ENCODE results near the gene FANCD2OS. TPM values are rescaled to one million over a fixed set of nuclear protein-coding genes. Genes with fewer than 3 reads are reported as not detected.

Gene FANCD2OS
- total and polyA plus RNA-seq, 7 donors = not detected

DNA sequence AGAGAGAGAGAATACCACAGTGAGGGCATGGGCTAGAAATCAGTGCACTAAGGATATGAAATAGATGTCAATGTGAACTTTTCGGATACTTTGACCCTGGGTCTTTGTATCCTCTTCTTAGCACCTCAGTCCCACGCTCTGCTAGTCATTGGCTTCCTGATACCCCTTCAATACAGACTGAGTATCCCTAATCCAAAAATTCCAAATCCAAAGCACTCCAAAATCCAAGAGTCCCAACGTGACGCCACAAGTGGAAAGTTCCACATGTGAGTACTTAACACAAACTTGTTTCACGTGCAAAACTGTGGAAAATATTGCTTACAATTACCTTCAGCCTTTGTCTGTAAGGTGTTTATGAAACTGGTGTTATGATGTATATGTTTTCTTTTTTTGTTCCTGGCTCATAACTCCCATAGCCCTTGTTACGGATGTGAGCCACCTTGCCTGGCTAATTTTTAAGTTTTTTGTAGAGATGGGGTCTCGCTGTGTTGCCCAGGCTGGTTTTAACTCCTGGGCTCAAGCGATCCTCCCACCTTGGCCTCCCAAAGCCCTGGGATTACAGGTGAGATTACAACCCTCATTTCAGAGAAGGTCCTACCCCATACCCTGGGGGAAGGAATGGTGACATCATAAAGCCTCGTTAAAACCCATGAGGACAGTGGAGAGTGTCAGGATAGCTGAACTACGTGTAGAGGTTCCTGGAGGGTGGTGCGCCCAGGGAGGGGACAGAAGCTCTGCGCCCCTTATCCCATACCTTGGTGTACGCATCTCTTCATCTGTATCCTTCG is 46.5 kb upstream of the FANCD2OS start:
- no peak overlapping the region for H3K4me3 ChIP-seq
- DNase-seq = no peak
- no peak for ATAC-seq
- H3K36me3 ChIP-seq (ENCODE audit: insufficient read depth in 1 of 2, low read depth in 1 of 2) = peaks cover 6 to 58% of the 10 kb centered on the region in 2 donors
- intact Hi-C loops (cut with DNase I) = no loop called here
- H3K27ac ChIP-seq = no peak overlapping the region
- H3K4me1 ChIP-seq = no peaks in the 10 kb centered on the region
- TF ChIP-seq, protein P1, sequence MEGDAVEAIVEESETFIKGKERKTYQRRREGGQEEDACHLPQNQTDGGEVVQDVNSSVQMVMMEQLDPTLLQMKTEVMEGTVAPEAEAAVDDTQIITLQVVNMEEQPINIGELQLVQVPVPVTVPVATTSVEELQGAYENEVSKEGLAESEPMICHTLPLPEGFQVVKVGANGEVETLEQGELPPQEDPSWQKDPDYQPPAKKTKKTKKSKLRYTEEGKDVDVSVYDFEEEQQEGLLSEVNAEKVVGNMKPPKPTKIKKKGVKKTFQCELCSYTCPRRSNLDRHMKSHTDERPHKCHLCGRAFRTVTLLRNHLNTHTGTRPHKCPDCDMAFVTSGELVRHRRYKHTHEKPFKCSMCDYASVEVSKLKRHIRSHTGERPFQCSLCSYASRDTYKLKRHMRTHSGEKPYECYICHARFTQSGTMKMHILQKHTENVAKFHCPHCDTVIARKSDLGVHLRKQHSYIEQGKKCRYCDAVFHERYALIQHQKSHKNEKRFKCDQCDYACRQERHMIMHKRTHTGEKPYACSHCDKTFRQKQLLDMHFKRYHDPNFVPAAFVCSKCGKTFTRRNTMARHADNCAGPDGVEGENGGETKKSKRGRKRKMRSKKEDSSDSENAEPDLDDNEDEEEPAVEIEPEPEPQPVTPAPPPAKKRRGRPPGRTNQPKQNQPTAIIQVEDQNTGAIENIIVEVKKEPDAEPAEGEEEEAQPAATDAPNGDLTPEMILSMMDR (IDR thresholded peaks at IDR 0.05) = no peak
- WGBS, 3 donors = 85 to 90% (median 89%) methylated on average over 14 of the region's 14 CpGs
- no peaks in the 10 kb centered on the region for H3K27me3 ChIP-seq (ENCODE audit: insufficient read depth in 3 of 3, low read length in 2 of 3)
- H3K9me3 ChIP-seq = no peaks in the 10 kb centered on the region

DNA sequence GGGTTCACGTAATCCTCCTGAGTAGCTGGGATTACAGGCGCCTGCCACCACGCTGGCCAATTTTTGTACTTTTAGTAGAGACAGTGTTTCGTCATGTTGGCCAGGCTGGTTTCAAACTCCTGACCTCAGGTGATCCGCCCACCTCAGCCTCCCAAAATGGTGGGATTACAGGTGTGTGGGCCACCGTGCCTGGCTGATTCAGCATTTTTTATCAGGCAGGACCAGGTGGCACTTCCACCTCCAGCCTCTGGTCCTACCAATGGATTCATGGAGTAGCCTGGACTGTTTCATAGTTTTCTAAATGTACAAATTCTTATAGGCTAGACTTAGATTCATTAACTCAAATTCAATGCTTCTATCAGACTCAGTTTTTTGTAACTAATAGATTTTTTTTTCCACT is 42.9 kb upstream of the FANCD2OS start:
- no peak for DNase-seq
- Histone ChIP-seq H3K27ac (no peak overlapping the region), H3K27me3 (ENCODE audit: insufficient read depth in 3 of 3, low read length in 2 of 3) (no peaks in the 10 kb centered on the region), H3K4me1 (no peaks in the 10 kb centered on the region), H3K4me3 (no peak overlapping the region), H3K9me3 (no peaks in the 10 kb centered on the region), H3K36me3 (ENCODE audit: insufficient read depth in 1 of 2, low read depth in 1 of 2) (peaks cover 10 to 86% of the 10 kb centered on the region in 2 donors)
- 78 to 87% (median 86%) methylated on average over 6 of the region's 6 CpGs for WGBS, 3 donors
- ATAC-seq = no peak
- TF ChIP-seq, protein P1 (IDR thresholded peaks at IDR 0.05) = no peak
- intact Hi-C loops (cut with DNase I) = no loop called here

DNA sequence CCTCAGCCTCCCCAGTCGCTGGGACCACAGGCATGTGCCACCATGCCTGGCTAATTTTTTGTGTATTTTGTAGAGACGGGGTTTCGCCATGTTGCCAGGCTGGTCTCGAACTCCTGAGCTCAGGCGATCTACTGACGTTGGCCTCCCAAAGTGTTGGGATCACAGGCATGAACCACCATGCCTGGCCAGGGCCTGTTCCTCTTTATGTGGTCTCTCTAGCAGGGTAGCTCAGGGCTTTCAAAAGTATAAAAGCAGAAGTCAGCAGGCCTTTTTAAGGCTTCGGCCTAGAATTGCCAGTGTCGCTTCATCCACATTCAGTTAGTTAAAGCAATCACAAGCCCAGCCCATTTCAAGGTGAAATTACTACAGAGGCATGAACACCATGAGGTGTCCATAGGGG is 41.2 kb upstream of the FANCD2OS start:
- Histone ChIP-seq H3K4me1 (peaks cover 14% of the 10 kb centered on the region), H3K9me3 (no peaks in the 10 kb centered on the region), H3K36me3 (ENCODE audit: insufficient read depth in 1 of 2, low read depth in 1 of 2) (peaks cover 8 to 85% of the 10 kb centered on the region in 2 donors), H3K4me3 (no peak overlapping the region), H3K27me3 (ENCODE audit: insufficient read depth in 3 of 3, low read length in 2 of 3) (no peaks in the 10 kb centered on the region), H3K27ac (no peak overlapping the region)
- intact Hi-C loops (cut with DNase I) = no loop called here
- 92 to 93% (median 93%) methylated on average over 8 of the region's 8 CpGs for WGBS, 3 donors
- TF ChIP-seq, protein P1 (IDR thresholded peaks at IDR 0.05) = no peak
- no peak for ATAC-seq
- DNase-seq = no peak

DNA sequence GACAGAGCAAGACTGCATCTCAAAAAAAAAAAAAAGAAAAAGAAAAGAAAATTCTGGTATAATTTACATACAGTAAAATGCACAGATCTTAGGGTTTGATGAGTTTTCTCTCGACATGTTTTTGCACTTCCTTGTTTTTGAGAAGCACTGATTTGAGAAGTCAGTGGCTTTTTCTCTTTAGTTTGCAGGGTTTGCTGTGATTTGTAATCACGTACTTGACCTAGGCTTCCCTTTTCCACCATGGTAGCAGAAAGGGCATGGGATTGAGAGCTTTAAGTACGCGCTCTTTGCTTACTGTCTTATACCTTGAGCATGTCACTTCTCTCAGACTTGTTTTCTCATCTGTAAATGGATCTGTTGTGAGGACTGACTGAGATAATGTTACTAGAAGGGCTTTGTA is 37.6 kb upstream of the FANCD2OS start:
- Histone ChIP-seq H3K27me3 (ENCODE audit: insufficient read depth in 3 of 3, low read length in 2 of 3) (no peaks in the 10 kb centered on the region), H3K4me1 (peaks cover 32% of the 10 kb centered on the region), H3K36me3 (ENCODE audit: insufficient read depth in 1 of 2, low read depth in 1 of 2) (peaks cover 8 to 50% of the 10 kb centered on the region in 2 donors), H3K4me3 (peak overlapping the region; percentile 11), H3K9me3 (no peaks in the 10 kb centered on the region), H3K27ac (no peak overlapping the region)
- WGBS, 3 donors = 87 to 93% (median 92%) methylated on average over 4 of the region's 4 CpGs
- ATAC-seq (no peak), DNase-seq (no peak)
- intact Hi-C loops (cut with DNase I) = no loop called here
- TF ChIP-seq, protein P1 (IDR thresholded peaks at IDR 0.05) = no peak
